OCI-LY3 (cell line): ENCODE data around the gene ADIG.

Experiments
- H2AFZ ChIP-seq: fragments of 200-600, 300-600 bp; shearing (Covaris generic); 2 replicates; pipeline ENCODE4 v1.6.0; 2014; ENCODE audit warnings: antibody characterized with exemption, low read depth, low read length
- H3K27ac ChIP-seq: fragments of 200-600, 300-600 bp; sonication (generic); 2 replicates; pipeline ENCODE4 v1.5.1; 2014; ENCODE audit warnings: mild to moderate bottlenecking, low read length, moderate library complexity, mixed read lengths
- H3K27me3 ChIP-seq: fragments of 200-600, 300-600 bp; sonication (generic); 2 replicates; pipeline ENCODE4 v1.6.1; 2014; ENCODE audit warnings: low read depth, low read length, mixed read lengths
- H3K36me3 ChIP-seq: fragments of 200-600, 300-600 bp; sonication (generic); replicated peaks from 2 replicates; pipeline ENCODE3; 2014; ENCODE audit warnings: low read depth, low read length, mixed read lengths
- H3K4me1 ChIP-seq: fragments of 300-600, 200-600 bp; sonication (generic); 2 replicates; pipeline ENCODE4 v1.6.1; 2014; ENCODE audit warnings: low read length, mixed read lengths
- H3K4me2 ChIP-seq: fragments of 200-600, 300-600 bp; sonication (generic); 2 replicates; pipeline ENCODE4 v1.6.1; 2014; ENCODE audit warnings: low read length, mixed read lengths
- H3K4me3 ChIP-seq: fragments of 300-600, 200-600 bp; sonication (generic); 2 replicates; pipeline ENCODE4 v1.5.1; 2014; ENCODE audit warnings: antibody characterized with exemption, mild to moderate bottlenecking, low read length, moderate library complexity
- H3K79me2 ChIP-seq: fragments of 300-600, 200-600 bp; shearing (Covaris generic); 2 replicates; pipeline ENCODE4 v1.6.1; 2014; ENCODE audit warnings: mild to moderate bottlenecking, low read length, mixed read lengths
- H3K9ac ChIP-seq: fragments of 300-600, 200-600 bp; shearing (Covaris generic); 2 replicates; pipeline ENCODE4 v1.6.0; 2014; ENCODE audit warnings: mild to moderate bottlenecking, low read length, moderate library complexity
- H3K9me3 ChIP-seq: fragments of 200-600, 300-600 bp; shearing (Covaris generic); 2 replicates; pipeline ENCODE4 v1.6.1; 2014; ENCODE audit warnings: low read length, mixed read lengths; ENCODE audit not compliant: insufficient read depth
- H4K20me1 ChIP-seq: fragments of 200-600, 300-600 bp; sonication (generic); 2 replicates; pipeline ENCODE4 v1.6.1; 2016; ENCODE audit warnings: low read length, mixed read lengths; ENCODE audit not compliant: insufficient read depth
- CTCF ChIP-seq: fragments of 200-600, 300-600 bp; sonication (generic); IDR thresholded peaks from 2 replicates; pipeline ENCODE4 v1.5.1; 2014; ENCODE audit warnings: antibody characterized with exemption, low read length, low read depth
- EZH2phosphoT487 ChIP-seq: fragments of 200-600 bp; shearing (Covaris generic); IDR thresholded peaks from 2 replicates; pipeline ENCODE4 v1.6.1; 2018; ENCODE audit warnings: antibody characterized with exemption, mixed run types, low read depth

ADIG gene

DNA sequence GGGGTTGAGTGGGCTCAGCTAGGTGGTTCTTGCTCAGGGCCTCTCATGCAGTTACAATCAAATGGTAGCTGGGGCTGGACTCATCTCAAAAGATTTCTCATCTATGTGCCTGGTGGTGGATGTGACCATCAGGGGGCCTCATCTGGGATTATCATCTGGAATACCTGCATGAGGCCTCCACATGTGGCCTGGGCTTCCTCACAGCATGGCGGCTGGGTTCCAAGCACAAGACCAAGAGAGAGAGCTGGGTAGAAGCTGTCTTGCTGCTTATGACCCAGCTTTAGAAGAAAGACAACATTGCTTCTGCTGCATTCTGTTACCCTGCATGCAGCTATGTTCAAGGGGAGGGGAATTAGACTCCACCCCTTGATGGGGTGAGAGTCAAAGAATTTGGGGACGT is 43.1 kb downstream of the ADIG start:
- Histone ChIP-seq H3K4me1 (no peaks in the 10 kb centered on the region), H3K79me2 (no peaks in the 10 kb centered on the region), H3K27me3 (peaks cover 34% of the 10 kb centered on the region), H3K9me3 (no peaks in the 10 kb centered on the region), H4K20me1 (no peaks in the 10 kb centered on the region), H3K4me2 (no peak overlapping the region), H3K27ac (no peak overlapping the region), H3K9ac (no peak overlapping the region), H3K4me3 (no peak overlapping the region), H3K36me3 (no peaks in the 10 kb centered on the region), H2AFZ (no peak overlapping the region)
- no peak for TF ChIP-seq EZH2phosphoT487
- TF ChIP-seq CTCF, result no peak

DNA sequence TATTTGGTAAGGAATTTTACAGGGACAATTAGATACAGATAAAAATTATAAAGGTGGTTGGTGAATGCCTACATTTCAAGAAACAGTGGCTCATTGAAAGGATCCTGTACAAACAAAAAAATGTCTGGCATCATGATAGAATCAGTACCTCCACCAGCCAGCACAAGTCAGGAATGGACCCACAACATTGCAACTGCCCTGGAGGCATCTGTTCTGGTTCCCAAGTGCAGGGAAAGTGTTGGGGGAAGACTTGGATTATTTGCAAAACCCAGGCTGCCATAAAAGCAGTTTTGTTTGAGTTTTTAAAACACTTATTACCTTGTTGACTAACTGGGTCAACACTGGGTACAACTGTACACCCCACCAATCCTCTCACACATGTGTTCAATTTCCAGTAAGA is 44.9 kb downstream of the ADIG start:
- Histone ChIP-seq H3K4me2 (no peak overlapping the region), H3K79me2 (no peaks in the 10 kb centered on the region)
- TF ChIP-seq EZH2phosphoT487, result no peak
- no peak for TF ChIP-seq CTCF

GRCh38 chr20:38626921-38627659 is 46.1 kb downstream of the ADIG start:
- no peaks in the 10 kb centered on the region for H3K4me1 ChIP-seq
- no peak overlapping the region for H2AFZ ChIP-seq
- no peak for TF ChIP-seq EZH2phosphoT487
- TF ChIP-seq CTCF, result no peak
- no peaks in the 10 kb centered on the region for H3K36me3 ChIP-seq
- no peaks in the 10 kb centered on the region for H3K79me2 ChIP-seq
- H4K20me1 ChIP-seq, result no peaks in the 10 kb centered on the region
- H3K27ac ChIP-seq, result no peak overlapping the region
- no peak overlapping the region for H3K9ac ChIP-seq
- peaks cover 14% of the 10 kb centered on the region for H3K27me3 ChIP-seq
- H3K4me3 ChIP-seq, result no peak overlapping the region
- no peak overlapping the region for H3K4me2 ChIP-seq
- no peaks in the 10 kb centered on the region for H3K9me3 ChIP-seq

More for the DNA sequence above, 44.9 kb downstream of the ADIG start:
- H3K4me3 ChIP-seq, result no peak overlapping the region
- no peak overlapping the region for H3K9ac ChIP-seq
- H3K4me1 ChIP-seq, result no peaks in the 10 kb centered on the region
- no peaks in the 10 kb centered on the region for H3K9me3 ChIP-seq
- no peak overlapping the region for H3K27ac ChIP-seq
- no peaks in the 10 kb centered on the region for H4K20me1 ChIP-seq
- H2AFZ ChIP-seq, result no peak overlapping the region
- no peaks in the 10 kb centered on the region for H3K36me3 ChIP-seq
- H3K27me3 ChIP-seq, result peaks cover 22% of the 10 kb centered on the region

DNA sequence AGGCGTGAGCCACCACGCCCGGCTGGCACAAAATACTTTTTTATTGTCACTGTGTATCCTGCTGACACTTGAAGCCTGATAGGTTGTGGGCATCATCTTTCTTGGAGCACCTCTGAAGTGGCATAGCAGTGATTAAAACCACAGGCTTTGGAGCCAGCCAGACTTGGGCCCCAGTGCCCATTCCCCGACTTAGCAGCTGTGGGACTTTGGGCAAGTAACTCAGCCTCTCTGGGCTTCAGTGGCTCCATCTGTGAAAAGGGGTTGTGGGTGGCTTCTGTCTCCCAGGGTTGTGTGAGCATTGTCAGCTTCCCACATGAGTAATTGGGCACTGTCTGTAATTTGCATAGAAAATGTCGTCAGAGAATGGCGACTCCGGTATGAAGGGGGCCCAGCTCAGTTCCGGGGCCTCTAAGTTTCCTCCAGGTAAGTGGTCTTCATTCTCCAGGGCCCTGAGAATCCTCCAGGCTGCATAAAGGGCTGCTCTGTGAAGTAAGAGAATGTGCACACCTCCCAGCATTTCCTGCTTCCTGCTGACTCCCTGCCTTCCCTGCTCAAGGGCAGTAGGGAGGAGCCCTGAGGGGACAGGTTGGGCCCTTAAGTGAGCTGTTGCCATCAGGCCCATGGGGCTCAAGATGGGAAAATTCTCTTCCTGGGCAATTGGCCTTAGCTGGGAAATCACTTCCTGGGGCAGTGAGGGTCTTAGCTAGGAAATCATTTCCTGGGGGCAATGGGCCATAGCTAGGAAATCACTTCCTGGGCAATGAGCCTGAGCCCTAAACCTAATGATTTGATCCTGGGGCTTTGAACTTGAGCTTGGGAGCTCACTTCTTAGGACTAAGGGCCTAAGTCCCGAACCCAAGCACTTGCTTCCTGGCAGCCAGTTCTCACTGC is 47.8 kb downstream of the ADIG start:
- Histone ChIP-seq H3K27ac (no peak overlapping the region), H3K79me2 (no peaks in the 10 kb centered on the region), H3K36me3 (no peaks in the 10 kb centered on the region), H3K4me2 (no peak overlapping the region), H3K4me3 (no peak overlapping the region), H4K20me1 (no peaks in the 10 kb centered on the region), H3K4me1 (peaks cover 2% of the 10 kb centered on the region), H3K9me3 (no peaks in the 10 kb centered on the region), H3K9ac (no peak overlapping the region), H2AFZ (no peak overlapping the region), H3K27me3 (peaks cover 4% of the 10 kb centered on the region; the same call in 1 of the 2 replicates)
- TF ChIP-seq EZH2phosphoT487, result no peak
